GM12878 (cell line): Measurements from ENCODE around the gene HMCES. TPM values are rescaled to one million over a fixed set of nuclear protein-coding genes. Genes with fewer than 3 reads are reported as not detected.

Experiments used
- ATF2 ChIP-seq: IDR thresholded peaks from 2 replicates; pipeline ENCODE4 v1.6.1; 2012; ENCODE audit warnings: low read length, inconsistent platforms
- ATF3 ChIP-seq: IDR thresholded peaks from 2 replicates; pipeline ENCODE4 v1.6.1; 2011; ENCODE audit warnings: low read depth, mild to moderate bottlenecking, low read length, moderate library complexity, borderline replicate concordance; ENCODE audit errors: extremely low read depth
- E2F8 ChIP-seq: fragments of 450-650 bp; IDR thresholded peaks from 2 replicates; pipeline ENCODE4 v1.6.1; 2018; ENCODE audit warnings: mild to moderate bottlenecking, low read depth, moderate library complexity; ENCODE audit not compliant: partially characterized antibody
- EP300 ChIP-seq, 2 experiments: fragments of 150-350 bp in 1 of 2; IDR thresholded peaks; 2 replicates each; pipeline ENCODE4 v1.6.1; 2011 to 2012; ENCODE audit warnings: low read depth in 2 of 2, low read length in 2 of 2, borderline replicate concordance in 1 of 2, improper control_type of control experiment in 1 of 2, inconsistent platforms in 1 of 2; ENCODE audit not compliant: control insufficient read depth in 1 of 2
- EZH2 ChIP-seq: IDR thresholded peaks from 2 replicates; pipeline ENCODE4 v1.6.1; 2012; ENCODE audit warnings: low read depth, mild to moderate bottlenecking, control low read depth, inconsistent platforms, low read length, borderline replicate concordance; ENCODE audit not compliant: control insufficient read depth
- FOXK2 ChIP-seq: fragments of 450-650 bp; IDR thresholded peaks from 2 replicates; pipeline ENCODE4 v1.6.1; 2017; ENCODE audit warnings: mild to moderate bottlenecking, moderate library complexity
- GABPA ChIP-seq: IDR thresholded peaks from 2 replicates; pipeline ENCODE4 v1.6.1; 2014; ENCODE audit warnings: antibody characterized with exemption, low read depth, mild to moderate bottlenecking, inconsistent platforms
- IRF5 ChIP-seq: fragments of 450-650 bp; IDR thresholded peaks from 2 replicates; pipeline ENCODE4 v1.6.1; 2017; ENCODE audit warnings: borderline replicate concordance
- NBN ChIP-seq: fragments of 450-650 bp; IDR thresholded peaks from 2 replicates; pipeline ENCODE4 v1.6.1; 2016
- NR2C2 ChIP-seq: IDR thresholded peaks from 2 replicates; pipeline ENCODE4 v1.6.1; 2011; ENCODE audit warnings: borderline replicate concordance, low read depth; ENCODE audit not compliant: control insufficient read depth, insufficient read length
- RBBP5 ChIP-seq: fragments of 200-600 bp; sonication (generic); conservative IDR thresholded peaks from 2 replicates; pipeline ENCODE4 v1.6.1; 2016
- SP1 ChIP-seq: IDR thresholded peaks from one replicate; pipeline ENCODE4 v1.6.1; 2011; ENCODE audit warnings: low read depth, low read length
- SREBF1 ChIP-seq: IDR thresholded peaks from 2 replicates; pipeline ENCODE4 v1.6.1; 2012; ENCODE audit warnings: mild to moderate bottlenecking, low read length
- USF2 ChIP-seq: IDR thresholded peaks from 2 replicates; pipeline ENCODE4 v1.6.1; 2011; ENCODE audit warnings: low read depth, low read length, improper control_type of control experiment, borderline replicate concordance
- YY1 ChIP-seq: IDR thresholded peaks from 2 replicates; pipeline ENCODE4 v1.6.1; 2011; ENCODE audit warnings: low read depth, mild to moderate bottlenecking, low read length
- ZBED1 ChIP-seq: IDR thresholded peaks from 2 replicates; pipeline ENCODE4 v1.6.1; 2016; ENCODE audit warnings: borderline replicate concordance
- ZBTB11 ChIP-seq: fragments of 450-650 bp; formaldehyde crosslinking; IDR thresholded peaks from 2 replicates; pipeline ENCODE4 v1.5.0; 2022; ENCODE audit warnings: mild to moderate bottlenecking, missing genetic modification characterization
- ZNF24 ChIP-seq: fragments of 450-650 bp; IDR thresholded peaks from 2 replicates; pipeline ENCODE4 v1.6.1; 2017; ENCODE audit warnings: antibody characterized with exemption, mild to moderate bottlenecking
- ZNF384 ChIP-seq: IDR thresholded peaks from 2 replicates; pipeline ENCODE4 v1.6.1; 2012; ENCODE audit warnings: low read depth, mild to moderate bottlenecking, low read length, improper control_type of control experiment, borderline replicate concordance
- polyA plus RNA-seq, 11 experiments: library from polyadenylated mRNA; depleted of rRNA in 4 of 11; unstranded in 6 of 11; stranded (reverse) in 5 of 11; fragments of >200 nt; fragmentation: Nextera tagmentation in 4 of 11; fragmentation: Illumina TruSeq in 1 of 11; extraction: Ambion mirVana in 4 of 11; extraction: Trizol in 1 of 11; gene quantifications; 1 replicate in 1 of 11; 2 replicates in 10 of 11; pipeline versions ENCODE4 v1.2.1 to v1.2.3, GENCODE V29; 2011 to 2016; ENCODE audit warnings: inconsistent platforms in 2 of 11, missing spikeins in 2 of 11, low read depth in 1 of 11
- total RNA-seq, 4 experiments: library from RNA; depleted of rRNA in 3 of 4; stranded (reverse); fragments of >200 nt in 3 of 4; fragmentation: Illumina TruSeq in 1 of 4; extraction: Trizol in 1 of 4; gene quantifications; 2 replicates each; pipeline versions ENCODE4 v1.2.1 to v1.2.3, GENCODE V29; 2013 to 2021

Gene HMCES
- total and polyA plus RNA-seq, 10 of the 15 experiments (the other 5 are each of a cell fraction or from before 2014, with no cell fraction given): 12.4 to 49.8 (median 27.0) TPM

GRCh38 chr3:129233538-129233937, 45.1 kb upstream of the HMCES start (continued):
- TF ChIP-seq E2F8 (no peak), ATF2 (no peak), IRF5 (no peak), SP1 (no peak), GABPA (no peak), ZBED1 (no peak), ZNF24 (no peak), FOXK2 (no peak), SREBF1 (no peak), RBBP5 (no peak), YY1 (no peak), ATF3 (no peak), EP300 (IDR thresholded peaks at IDR 0.05; ENCODE audit: borderline replicate concordance in 1 of 2, control insufficient read depth in 1 of 2, low read depth in 2 of 2, low read length in 2 of 2) (peak in 1 of 2 experiments; percentile 52; a peak in 1 of 4 replicates), ZNF384 (peak; percentile 87), NR2C2 (no peak), EZH2 (no peak), USF2 (peak; percentile 13; the same call in 1 of the 2 replicates), ZBTB11 (CRISPR knock-in tag) (no peak), NBN (peak; percentile 68; the same call in 1 of the 2 replicates)
